ENCODE measurements around the gene RAB40B.
A peak's percentile ranks its signal among the peaks of the same experiment; 100 is the strongest.

RAB40B gene

GRCh38 chr17:82659886-82660285 lies 38.6 kb downstream of the RAB40B start:
- Histone ChIP-seq H3K9me3 (replicated peaks in 1 of 2; ENCODE audit: control insufficient read depth in 2 of 2, insufficient read depth in 1 of 2, low read depth in 1 of 2, low read length in 2 of 2) (peaks cover 0 to 10% of the 10 kb centered on the region in 2 donors), H2BK5ac (ENCODE audit: low read length) (no peak overlapping the region), H3K27ac (replicated peaks; ENCODE audit: low read length) (no peak overlapping the region), H3K18ac (ENCODE audit: low read length) (peak overlapping the region; percentile 11), H2AK5ac (ENCODE audit: low read depth, low read length) (no peak overlapping the region), H3K14ac (ENCODE audit: low read length) (peak overlapping the region; percentile 100), H3K79me1 (ENCODE audit: low read depth, low read length) (peaks cover 4% of the 10 kb centered on the region), H3K9ac (ENCODE audit: low read depth, low read length, poor library complexity) (peak overlapping the region; percentile 51), H2AFZ (ENCODE audit: low read length) (no peak overlapping the region), H3K27me3 (ENCODE audit: control insufficient read depth in 3 of 3, insufficient read depth in 3 of 3, low read depth in 1 of 3, low read length in 3 of 3) (no peaks in the 10 kb centered on the region), H3K23ac (ENCODE audit: low read depth, low read length, poor library complexity) (peak overlapping the region; percentile 69), H4K8ac (ENCODE audit: low read depth, low read length) (no peak overlapping the region), H3K4me2 (ENCODE audit: insufficient read depth, low read length, poor library complexity, severe bottlenecking) (no peak overlapping the region), H3K4me1 (ENCODE audit: control insufficient read depth in 2 of 2, insufficient read depth in 1 of 2, low read depth in 1 of 2, low read length in 2 of 2) (peaks cover 6 to 9% of the 10 kb centered on the region in 2 donors), H2BK12ac (ENCODE audit: low read length) (peak overlapping the region; percentile 70), H3K36me3 (replicated peaks in 1 of 2; ENCODE audit: control insufficient read depth in 2 of 2, insufficient read depth in 2 of 2, low read length in 2 of 2) (peaks cover 2 to 9% of the 10 kb centered on the region in 2 donors), H2BK120ac (ENCODE audit: low read depth, low read length) (no peak overlapping the region), H4K91ac (ENCODE audit: low read depth, low read length, poor library complexity) (no peak overlapping the region), H3K4me3 (ENCODE audit: low read length in 2 of 2) (peak overlapping the region in 1 of 2 donors; percentile 70), H2BK15ac (ENCODE audit: low read length) (no peak overlapping the region), H3K4ac (ENCODE audit: low read length) (peak overlapping the region; percentile 1)
- no CpG with 5 or more reads among the region's 15 CpGs for WGBS, 2 donors (ENCODE audit: extremely low coverage in 2 of 2, insufficient read length in 2 of 2, insufficient replicate concordance in 1 of 2)
- DNase-seq (ENCODE audit: low spot score), result no peak

GRCh38 chr17:82658796-82659452 lies 39.6 kb downstream of the RAB40B start:
- DNase-seq (ENCODE audit: low spot score), result no peak
- no CpG with 5 or more reads among the region's 36 CpGs for WGBS, 2 donors (ENCODE audit: extremely low coverage in 2 of 2, insufficient read length in 2 of 2, insufficient replicate concordance in 1 of 2)

GRCh38 chr17:82658331-82658730 lies 40.2 kb downstream of the RAB40B start:
- Histone ChIP-seq H3K36me3 (replicated peaks in 1 of 2; ENCODE audit: control insufficient read depth in 2 of 2, insufficient read depth in 2 of 2, low read length in 2 of 2) (peaks cover 2 to 9% of the 10 kb centered on the region in 2 donors), H3K23ac (ENCODE audit: low read depth, low read length, poor library complexity) (no peak overlapping the region), H3K4ac (ENCODE audit: low read length) (no peak overlapping the region), H3K9me3 (replicated peaks in 1 of 2; ENCODE audit: control insufficient read depth in 2 of 2, insufficient read depth in 1 of 2, low read depth in 1 of 2, low read length in 2 of 2) (peaks cover 0 to 10% of the 10 kb centered on the region in 2 donors), H3K27ac (replicated peaks; ENCODE audit: low read length) (no peak overlapping the region), H2AK5ac (ENCODE audit: low read depth, low read length) (no peak overlapping the region), H2BK12ac (ENCODE audit: low read length) (no peak overlapping the region), H3K4me1 (ENCODE audit: control insufficient read depth in 2 of 2, insufficient read depth in 1 of 2, low read depth in 1 of 2, low read length in 2 of 2) (peaks cover 0 to 3% of the 10 kb centered on the region in 2 donors), H2BK15ac (ENCODE audit: low read length) (no peak overlapping the region), H3K18ac (ENCODE audit: low read length) (no peak overlapping the region), H3K9ac (ENCODE audit: low read depth, low read length, poor library complexity) (no peak overlapping the region), H4K91ac (ENCODE audit: low read depth, low read length, poor library complexity) (no peak overlapping the region), H3K14ac (ENCODE audit: low read length) (no peak overlapping the region), H3K27me3 (ENCODE audit: control insufficient read depth in 3 of 3, insufficient read depth in 3 of 3, low read depth in 1 of 3, low read length in 3 of 3) (no peaks in the 10 kb centered on the region), H2BK5ac (ENCODE audit: low read length) (no peak overlapping the region), H2BK120ac (ENCODE audit: low read depth, low read length) (no peak overlapping the region), H3K4me3 (ENCODE audit: low read length in 2 of 2) (no peak overlapping the region), H3K79me1 (ENCODE audit: low read depth, low read length) (peaks cover 4% of the 10 kb centered on the region), H4K8ac (ENCODE audit: low read depth, low read length) (no peak overlapping the region), H2AFZ (ENCODE audit: low read length) (no peak overlapping the region), H3K4me2 (ENCODE audit: insufficient read depth, low read length, poor library complexity, severe bottlenecking) (no peak overlapping the region)
- no peak for DNase-seq (ENCODE audit: low spot score)
- WGBS, 2 donors (ENCODE audit: extremely low coverage in 2 of 2, insufficient read length in 2 of 2, insufficient replicate concordance in 1 of 2), result no CpG with 5 or more reads among the region's 23 CpGs

More at GRCh38 chr17:82658796-82659452, 39.6 kb downstream of the RAB40B start:
- Histone ChIP-seq H3K4me2 (ENCODE audit: insufficient read depth, low read length, poor library complexity, severe bottlenecking) (no peak overlapping the region), H3K4me1 (ENCODE audit: control insufficient read depth in 2 of 2, insufficient read depth in 1 of 2, low read depth in 1 of 2, low read length in 2 of 2) (peaks cover 0 to 3% of the 10 kb centered on the region in 2 donors), H2BK15ac (ENCODE audit: low read length) (no peak overlapping the region), H2AFZ (ENCODE audit: low read length) (no peak overlapping the region), H3K4me3 (ENCODE audit: low read length in 2 of 2) (no peak overlapping the region), H3K36me3 (replicated peaks in 1 of 2; ENCODE audit: control insufficient read depth in 2 of 2, insufficient read depth in 2 of 2, low read length in 2 of 2) (peaks cover 2 to 9% of the 10 kb centered on the region in 2 donors), H3K14ac (ENCODE audit: low read length) (no peak overlapping the region), H3K9ac (ENCODE audit: low read depth, low read length, poor library complexity) (no peak overlapping the region), H2BK5ac (ENCODE audit: low read length) (no peak overlapping the region), H4K91ac (ENCODE audit: low read depth, low read length, poor library complexity) (no peak overlapping the region), H3K23ac (ENCODE audit: low read depth, low read length, poor library complexity) (peak overlapping the region; percentile 17), H3K79me1 (ENCODE audit: low read depth, low read length) (peaks cover 4% of the 10 kb centered on the region), H3K27me3 (ENCODE audit: control insufficient read depth in 3 of 3, insufficient read depth in 3 of 3, low read depth in 1 of 3, low read length in 3 of 3) (no peaks in the 10 kb centered on the region), H3K4ac (ENCODE audit: low read length) (no peak overlapping the region), H2BK120ac (ENCODE audit: low read depth, low read length) (no peak overlapping the region), H4K8ac (ENCODE audit: low read depth, low read length) (no peak overlapping the region), H2BK12ac (ENCODE audit: low read length) (no peak overlapping the region), H2AK5ac (ENCODE audit: low read depth, low read length) (no peak overlapping the region), H3K9me3 (replicated peaks in 1 of 2; ENCODE audit: control insufficient read depth in 2 of 2, insufficient read depth in 1 of 2, low read depth in 1 of 2, low read length in 2 of 2) (peaks cover 0 to 10% of the 10 kb centered on the region in 2 donors), H3K18ac (ENCODE audit: low read length) (no peak overlapping the region), H3K27ac (replicated peaks; ENCODE audit: low read length) (no peak overlapping the region)

- no peak overlapping the region for H3K18ac ChIP-seq (ENCODE audit: low read length)
- H3K36me3 ChIP-seq (replicated peaks in 1 of 2; ENCODE audit: control insufficient read depth in 2 of 2, insufficient read depth in 2 of 2, low read length in 2 of 2), result peaks cover 2 to 9% of the 10 kb centered on the region in 2 donors
- peaks cover 0 to 10% of the 10 kb centered on the region in 2 donors for H3K9me3 ChIP-seq (replicated peaks in 1 of 2; ENCODE audit: control insufficient read depth in 2 of 2, insufficient read depth in 1 of 2, low read depth in 1 of 2, low read length in 2 of 2)
- H2BK120ac ChIP-seq (ENCODE audit: low read depth, low read length), result no peak overlapping the region
- H3K27ac ChIP-seq (replicated peaks; ENCODE audit: low read length), result no peak overlapping the region
- H4K8ac ChIP-seq (ENCODE audit: low read depth, low read length), result no peak overlapping the region
- no peak overlapping the region for H2BK5ac ChIP-seq (ENCODE audit: low read length)
- peaks cover 4% of the 10 kb centered on the region for H3K79me1 ChIP-seq (ENCODE audit: low read depth, low read length)
- no peak overlapping the region for H3K4me2 ChIP-seq (ENCODE audit: insufficient read depth, low read length, poor library complexity, severe bottlenecking)
- H2AK5ac ChIP-seq (ENCODE audit: low read depth, low read length), result no peak overlapping the region
- H2BK12ac ChIP-seq (ENCODE audit: low read length), result no peak overlapping the region
- H2AFZ ChIP-seq (ENCODE audit: low read length), result no peak overlapping the region
- H3K4ac ChIP-seq (ENCODE audit: low read length), result no peak overlapping the region
- H3K14ac ChIP-seq (ENCODE audit: low read length), result no peak overlapping the region
- H3K27me3 ChIP-seq (ENCODE audit: control insufficient read depth in 3 of 3, insufficient read depth in 3 of 3, low read depth in 1 of 3, low read length in 3 of 3), result no peaks in the 10 kb centered on the region
- no peak overlapping the region for H3K23ac ChIP-seq (ENCODE audit: low read depth, low read length, poor library complexity)
- WGBS, 2 donors (ENCODE audit: extremely low coverage in 2 of 2, insufficient read length in 2 of 2, insufficient replicate concordance in 1 of 2), result no CpG with 5 or more reads among the region's 19 CpGs
- H3K4me1 ChIP-seq (ENCODE audit: control insufficient read depth in 2 of 2, insufficient read depth in 1 of 2, low read depth in 1 of 2, low read length in 2 of 2), result peaks cover 0 to 3% of the 10 kb centered on the region in 2 donors
- H2BK15ac ChIP-seq (ENCODE audit: low read length), result no peak overlapping the region
- no peak overlapping the region for H3K4me3 ChIP-seq (ENCODE audit: low read length in 2 of 2)
- no peak for DNase-seq (ENCODE audit: low spot score)
- H4K91ac ChIP-seq (ENCODE audit: low read depth, low read length, poor library complexity), result no peak overlapping the region
- no peak overlapping the region for H3K9ac ChIP-seq (ENCODE audit: low read depth, low read length, poor library complexity)
Measured at GRCh38 chr17:82657926-82658325, 40.6 kb downstream of the RAB40B start.

Measured in neuronal stem cell (in vitro differentiated cells).